HFFc6 (cell line): ENCODE results near the gene PCBD2. TPM values are rescaled to one million over a fixed set of nuclear protein-coding genes. Genes with fewer than 3 reads are reported as not detected.

Experiments
- DNase-seq: peaks from one replicate; pipeline ENCODE4 v3.0.0-alpha.2; 2018
- H3K27ac Mint-ChIP-seq: 2 replicates; pipeline ENCODE4 v1.8.0; 2020; ENCODE audit warnings: mild to moderate bottlenecking, mixed read lengths
- H3K27me3 Mint-ChIP-seq: 2 replicates; pipeline ENCODE4 v1.8.0; 2021; ENCODE audit warnings: mild to moderate bottlenecking, moderate library complexity, mixed read lengths; ENCODE audit not compliant: insufficient read depth
- H3K36me3 Mint-ChIP-seq: 2 replicates; pipeline ENCODE4 v1.8.0; 2021; ENCODE audit warnings: low read depth, mixed read lengths
- H3K4me1 Mint-ChIP-seq: 2 replicates; pipeline ENCODE4 v1.8.0; 2020; ENCODE audit warnings: low read depth, mixed read lengths
- H3K4me3 Mint-ChIP-seq: 2 replicates; pipeline ENCODE4 v1.8.0; 2020; ENCODE audit warnings: mild to moderate bottlenecking, moderate library complexity, mixed read lengths
- H3K9me3 Mint-ChIP-seq: 2 replicates; pipeline ENCODE4 v1.8.0; 2020; ENCODE audit warnings: mild to moderate bottlenecking, mixed read lengths
- CTCF ChIP-seq: fragments of 200-600 bp; sonication (generic); IDR thresholded peaks from 2 replicates; pipeline ENCODE4 v1.5.0; 2021; ENCODE audit warnings: antibody characterized with exemption, mild to moderate bottlenecking
- total RNA-seq, 6 experiments: library from RNA; stranded (reverse); fragmentation: NEBNext Ultra II Directional; extraction: Animal tissue kit (Norgen Biotek cat#: 25700); gene quantifications; 2 replicates in 1 of 6; 3 replicates in 5 of 6; pipeline ENCODE4 v1.2.3, GENCODE V29; 2021

PCBD2 gene
- total RNA-seq, 6 experiments from 2014 or later, result 8.6 to 11.4 (median 10.0) TPM

DNA sequence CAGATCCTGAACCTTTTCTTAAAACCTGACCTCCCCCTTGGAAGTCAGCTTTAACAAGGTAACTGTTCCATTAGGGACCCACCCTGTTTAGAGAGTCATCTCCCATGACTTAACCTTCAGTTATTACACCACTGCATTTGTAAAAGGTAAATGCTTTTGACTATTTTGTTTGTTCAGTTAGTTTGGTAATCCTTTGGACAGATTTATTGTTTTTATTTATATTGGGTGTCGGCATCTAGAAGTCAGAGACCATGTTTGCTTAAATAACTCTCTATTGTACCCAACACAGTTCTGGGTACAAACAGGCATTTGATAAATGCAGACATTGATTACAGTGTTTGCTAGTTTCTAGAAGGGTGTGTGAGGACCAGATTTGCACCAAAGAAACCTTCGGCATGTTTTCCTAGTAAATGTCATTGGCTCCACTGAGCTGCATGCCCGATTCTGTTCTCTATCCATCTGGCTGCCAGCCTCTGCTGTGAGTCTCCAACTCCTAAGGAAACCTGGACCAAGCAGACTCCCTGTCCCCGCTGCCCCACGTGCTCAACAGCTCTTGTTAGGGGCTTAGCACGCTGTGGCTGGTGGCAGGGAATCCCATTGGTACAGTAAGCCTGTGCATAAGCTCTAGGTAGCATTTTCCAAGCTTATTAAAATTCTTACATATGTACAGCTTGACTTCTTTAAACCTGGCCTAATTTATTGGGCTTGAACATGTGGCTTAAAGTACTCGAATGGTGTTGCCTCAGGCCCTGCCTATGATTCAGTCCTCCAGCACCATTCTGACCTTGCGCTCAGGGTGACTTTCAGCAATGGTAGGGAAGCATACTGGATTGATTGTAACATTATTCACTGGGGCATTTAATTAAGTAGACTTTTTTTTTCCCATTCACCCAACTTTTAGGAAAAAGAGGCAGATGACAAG, 6.6 kb downstream of the PCBD2 start:
- no peaks in the 10 kb centered on the region for H3K9me3 Mint-ChIP-seq
- 0 out of 2 replicates have a peak, but pooled peaks cover 3% of the 10 kb centered on the region for H3K4me1 Mint-ChIP-seq
- H3K36me3 Mint-ChIP-seq, result no peaks in the 10 kb centered on the region
- no peak for DNase-seq
- H3K27ac Mint-ChIP-seq, result no peak overlapping the region
- H3K4me3 Mint-ChIP-seq, result no peak overlapping the region
- TF ChIP-seq CTCF, result no peak
- H3K27me3 Mint-ChIP-seq, result no peaks in the 10 kb centered on the region

DNA sequence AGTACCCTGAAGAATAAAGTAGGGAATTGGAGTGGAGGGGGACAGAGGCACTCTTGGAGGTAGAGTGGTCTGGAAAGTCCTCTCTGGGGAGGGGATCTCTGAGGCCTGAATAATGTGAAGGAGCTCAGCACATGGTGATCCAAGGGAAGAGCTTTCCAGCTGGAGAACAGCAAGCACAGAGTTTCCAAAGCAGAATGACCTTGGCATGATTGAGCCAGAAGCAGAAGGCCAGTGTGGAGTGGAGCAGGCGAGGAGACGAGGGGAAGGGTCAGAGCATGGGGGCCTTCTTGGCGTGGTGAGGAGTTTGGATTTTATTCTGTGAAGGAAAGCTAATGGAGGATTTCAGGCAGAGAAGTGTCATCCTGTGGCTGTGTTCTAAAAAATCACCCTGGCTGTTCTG, 8.3 kb downstream of the PCBD2 start:
- Mint-ChIP-seq H3K4me1 (no peaks in the 10 kb centered on the region), H3K27me3 (no peaks in the 10 kb centered on the region), H3K36me3 (no peaks in the 10 kb centered on the region), H3K27ac (no peak overlapping the region), H3K4me3 (no peak overlapping the region), H3K9me3 (no peaks in the 10 kb centered on the region)
- TF ChIP-seq CTCF, result no peak
- DNase-seq, result no peak

GRCh38 chr5:134913795-134914194, 8.9 kb downstream of the PCBD2 start:
- Mint-ChIP-seq H3K27me3 (no peaks in the 10 kb centered on the region), H3K36me3 (no peaks in the 10 kb centered on the region; the same call in 1 of the 2 replicates), H3K27ac (no peak overlapping the region), H3K4me1 (no peaks in the 10 kb centered on the region), H3K4me3 (no peak overlapping the region), H3K9me3 (no peaks in the 10 kb centered on the region)
- no peak for TF ChIP-seq CTCF
- no peak for DNase-seq

DNA sequence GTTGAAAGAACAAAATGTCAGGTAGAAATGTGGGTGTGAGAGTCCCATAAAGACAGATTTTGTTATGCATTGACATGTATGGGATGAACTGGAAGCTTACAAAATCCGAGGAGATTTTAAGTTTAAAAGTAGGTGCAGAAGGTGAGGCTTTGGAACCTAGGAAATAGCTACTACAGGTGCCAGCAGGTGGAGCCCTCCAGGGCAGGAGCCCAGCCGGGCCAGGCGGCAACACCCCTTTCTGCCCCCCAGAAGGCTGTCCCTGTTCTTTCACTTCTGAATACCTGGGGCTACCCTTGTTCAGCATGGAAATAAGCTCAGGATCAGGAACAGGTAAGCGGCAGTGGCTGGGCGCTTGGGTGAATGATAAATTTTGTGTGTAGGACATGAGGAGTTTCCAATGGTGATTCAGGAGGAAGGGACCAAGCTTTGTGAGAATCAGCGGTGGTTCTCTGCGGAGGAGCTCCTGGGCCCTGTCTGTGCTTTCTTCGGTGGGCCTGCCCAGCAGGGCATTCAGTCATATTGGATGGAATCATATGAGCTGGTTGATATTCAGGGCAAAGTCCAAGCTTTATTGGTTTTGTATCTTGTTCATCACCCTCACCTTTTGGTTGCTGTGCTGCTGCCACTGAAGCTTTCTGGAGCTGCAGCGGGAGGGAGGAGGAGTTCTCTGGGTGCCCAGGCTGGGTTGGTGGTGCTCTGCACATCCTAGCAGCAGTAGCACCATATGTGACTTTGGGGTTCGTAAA, 12.3 kb downstream of the PCBD2 start:
- H3K9me3 Mint-ChIP-seq, result no peaks in the 10 kb centered on the region

GRCh38 chr5:134918861-134919260, 13.9 kb downstream of the PCBD2 start:
- Mint-ChIP-seq H3K4me3 (no peak overlapping the region), H3K27ac (no peak overlapping the region), H3K4me1 (peaks cover 8% of the 10 kb centered on the region), H3K9me3 (no peaks in the 10 kb centered on the region), H3K27me3 (no peaks in the 10 kb centered on the region), H3K36me3 (peaks cover 8% of the 10 kb centered on the region)
- DNase-seq, result no peak
- no peak for TF ChIP-seq CTCF

More for the DNA sequence above, 12.3 kb downstream of the PCBD2 start:
- Mint-ChIP-seq H3K4me3 (no peak overlapping the region), H3K27ac (no peak overlapping the region), H3K4me1 (peaks cover 8% of the 10 kb centered on the region), H3K27me3 (no peaks in the 10 kb centered on the region), H3K36me3 (peaks cover 6% of the 10 kb centered on the region)
- no peak for DNase-seq
- TF ChIP-seq CTCF, result peak; percentile 53; the same call in 1 of the 2 replicates
